ENCODE data around the gene NEK8. TPM values are rescaled to one million over a fixed set of nuclear protein-coding genes. Genes with fewer than 3 reads are reported as not detected.

The NEK8 gene
- total and polyA plus RNA-seq, 9 of the 15 experiments (the other 6 are each of a cell fraction or from before 2014, with no cell fraction given): 0.98 to 16.6 (median 4.6) TPM

- TF ChIP-seq, protein P1, sequence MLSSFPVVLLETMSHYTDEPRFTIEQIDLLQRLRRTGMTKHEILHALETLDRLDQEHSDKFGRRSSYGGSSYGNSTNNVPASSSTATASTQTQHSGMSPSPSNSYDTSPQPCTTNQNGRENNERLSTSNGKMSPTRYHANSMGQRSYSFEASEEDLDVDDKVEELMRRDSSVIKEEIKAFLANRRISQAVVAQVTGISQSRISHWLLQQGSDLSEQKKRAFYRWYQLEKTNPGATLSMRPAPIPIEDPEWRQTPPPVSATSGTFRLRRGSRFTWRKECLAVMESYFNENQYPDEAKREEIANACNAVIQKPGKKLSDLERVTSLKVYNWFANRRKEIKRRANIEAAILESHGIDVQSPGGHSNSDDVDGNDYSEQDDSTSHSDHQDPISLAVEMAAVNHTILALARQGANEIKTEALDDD (IDR thresholded peaks at IDR 0.05): peak; percentile 64
- TF ChIP-seq MTA1 (IDR thresholded peaks at IDR 0.05; ENCODE audit: borderline replicate concordance) (no peak), MTA2 (IDR thresholded peaks at IDR 0.05; ENCODE audit: low read depth) (no peak; the same call in 1 of the 2 replicates), STAG1 (CRISPR knock-in tag; IDR thresholded peaks at IDR 0.05; ENCODE audit: borderline replicate concordance) (no peak), ZNF445 (CRISPR knock-in tag; IDR thresholded peaks at IDR 0.05; ENCODE audit: low read depth) (no peak), POLR2AphosphoS5 (IDR thresholded peaks at IDR 0.05; ENCODE audit: control insufficient read depth, insufficient read depth, low read depth, low read length) (peak; percentile 72; the same call in 1 of the 2 replicates), PHF20 (IDR thresholded peaks at IDR 0.05; ENCODE audit: partially characterized antibody) (no peak), ZNF785 (CRISPR knock-in tag; IDR thresholded peaks at IDR 0.05) (no peak), HDAC6 (IDR thresholded peaks at IDR 0.05; ENCODE audit: low read depth, low read length) (no peak), ZNF134 (CRISPR knock-in tag; conservative IDR thresholded peaks at IDR 0.05) (no peak), ZMIZ1 (IDR thresholded peaks at IDR 0.05; ENCODE audit: low read depth in 2 of 2, low read length in 2 of 2) (peak in 1 of 2 experiments; percentile 53; a peak in 1 of 4 replicates), CCNT2 (IDR thresholded peaks at IDR 0.05; ENCODE audit: borderline replicate concordance, extremely low read depth, insufficient read length, low read depth, low read length) (peak; percentile 39), ZNF436 (CRISPR knock-in tag; IDR thresholded peaks at IDR 0.05) (peak; percentile 56), ETV6 (IDR thresholded peaks at IDR 0.05; ENCODE audit: borderline replicate concordance in 1 of 2, low read depth in 2 of 2, low read length in 1 of 2) (no peak), ETV6 (CRISPR knock-in tag; IDR thresholded peaks at IDR 0.05; ENCODE audit: borderline replicate concordance) (no peak), L3MBTL2 (IDR thresholded peaks at IDR 0.05) (no peak), MBD2 (IDR thresholded peaks at IDR 0.05; ENCODE audit: borderline replicate concordance, low read depth) (no peak), ZC3H8 (IDR thresholded peaks at IDR 0.05) (no peak)
- TF ChIP-seq, protein P2, sequence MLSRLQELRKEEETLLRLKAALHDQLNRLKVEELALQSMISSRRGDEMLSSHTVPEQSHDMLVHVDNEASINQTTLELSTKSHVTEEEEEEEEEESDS (CRISPR knock-in tag; IDR thresholded peaks at IDR 0.05): no peak
- TF ChIP-seq, protein P3, sequence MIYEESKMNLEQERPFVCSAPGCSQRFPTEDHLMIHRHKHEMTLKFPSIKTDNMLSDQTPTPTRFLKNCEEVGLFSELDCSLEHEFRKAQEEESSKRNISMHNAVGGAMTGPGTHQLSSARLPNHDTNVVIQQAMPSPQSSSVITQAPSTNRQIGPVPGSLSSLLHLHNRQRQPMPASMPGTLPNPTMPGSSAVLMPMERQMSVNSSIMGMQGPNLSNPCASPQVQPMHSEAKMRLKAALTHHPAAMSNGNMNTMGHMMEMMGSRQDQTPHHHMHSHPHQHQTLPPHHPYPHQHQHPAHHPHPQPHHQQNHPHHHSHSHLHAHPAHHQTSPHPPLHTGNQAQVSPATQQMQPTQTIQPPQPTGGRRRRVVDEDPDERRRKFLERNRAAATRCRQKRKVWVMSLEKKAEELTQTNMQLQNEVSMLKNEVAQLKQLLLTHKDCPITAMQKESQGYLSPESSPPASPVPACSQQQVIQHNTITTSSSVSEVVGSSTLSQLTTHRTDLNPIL (CRISPR knock-in tag; IDR thresholded peaks at IDR 0.05): no peak
- TF ChIP-seq, protein P4, sequence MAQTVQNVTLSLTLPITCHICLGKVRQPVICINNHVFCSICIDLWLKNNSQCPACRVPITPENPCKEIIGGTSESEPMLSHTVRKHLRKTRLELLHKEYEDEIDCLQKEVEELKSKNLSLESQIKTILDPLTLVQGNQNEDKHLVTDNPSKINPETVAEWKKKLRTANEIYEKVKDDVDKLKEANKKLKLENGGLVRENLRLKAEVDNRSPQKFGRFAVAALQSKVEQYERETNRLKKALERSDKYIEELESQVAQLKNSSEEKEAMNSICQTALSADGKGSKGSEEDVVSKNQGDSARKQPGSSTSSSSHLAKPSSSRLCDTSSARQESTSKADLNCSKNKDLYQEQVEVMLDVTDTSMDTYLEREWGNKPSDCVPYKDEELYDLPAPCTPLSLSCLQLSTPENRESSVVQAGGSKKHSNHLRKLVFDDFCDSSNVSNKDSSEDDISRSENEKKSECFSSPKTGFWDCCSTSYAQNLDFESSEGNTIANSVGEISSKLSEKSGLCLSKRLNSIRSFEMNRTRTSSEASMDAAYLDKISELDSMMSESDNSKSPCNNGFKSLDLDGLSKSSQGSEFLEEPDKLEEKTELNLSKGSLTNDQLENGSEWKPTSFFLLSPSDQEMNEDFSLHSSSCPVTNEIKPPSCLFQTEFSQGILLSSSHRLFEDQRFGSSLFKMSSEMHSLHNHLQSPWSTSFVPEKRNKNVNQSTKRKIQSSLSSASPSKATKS (CRISPR knock-in tag; IDR thresholded peaks at IDR 0.05): peak; percentile 35; the same call in 1 of the 2 replicates
These were observed 4.0 kb upstream of the NEK8 start (continued) for GRCh38 chr17:28724500-28725165.

All from K562 (cell line).